ENCODE measurements around the gene IRF3.

Gene IRF3

GRCh38 chr19:49683814-49684250, 18.2 kb upstream of the IRF3 start:
- H3K4me3 ChIP-seq (replicated peaks in 1 of 2; ENCODE audit: low read depth in 2 of 2, low read length in 2 of 2), result no peak overlapping the region
- DNase-seq (ENCODE audit: low read depth in 2 of 2), result no peak
- TF ChIP-seq CTCF (IDR thresholded peaks at IDR 0.05; ENCODE audit: low read depth, low read length), result no peak

GRCh38 chr19:49682274-49682673, 16.6 kb upstream of the IRF3 start:
- no peak for TF ChIP-seq CTCF (IDR thresholded peaks at IDR 0.05; ENCODE audit: low read depth, low read length)
- H3K4me3 ChIP-seq (replicated peaks in 1 of 2; ENCODE audit: low read depth in 2 of 2, low read length in 2 of 2), result no peak overlapping the region
- DNase-seq (ENCODE audit: low read depth in 2 of 2), result peak in 1 of 2 donors; percentile 28

- H3K4me3 ChIP-seq (replicated peaks in 1 of 2; ENCODE audit: low read depth in 2 of 2, low read length in 2 of 2), result no peak overlapping the region
- TF ChIP-seq CTCF (IDR thresholded peaks at IDR 0.05; ENCODE audit: low read depth, low read length), result no peak
- DNase-seq (ENCODE audit: low read depth in 2 of 2), result no peak
Observed at GRCh38 chr19:49681830-49682229, 16.2 kb upstream of the IRF3 start.

GRCh38 chr19:49680421-49681351, 15.0 kb upstream of the IRF3 start:
- peak; percentile 89 to 91 for DNase-seq (ENCODE audit: low read depth in 2 of 2)
- TF ChIP-seq CTCF (IDR thresholded peaks at IDR 0.05; ENCODE audit: low read depth, low read length), result peak; percentile 100
- no peak overlapping the region for H3K4me3 ChIP-seq (replicated peaks in 1 of 2; ENCODE audit: low read depth in 2 of 2, low read length in 2 of 2)

GRCh38 chr19:49679771-49680413, 14.2 kb upstream of the IRF3 start:
- no peak for TF ChIP-seq CTCF (IDR thresholded peaks at IDR 0.05; ENCODE audit: low read depth, low read length)
- H3K4me3 ChIP-seq (replicated peaks in 1 of 2; ENCODE audit: low read depth in 2 of 2, low read length in 2 of 2), result no peak overlapping the region
- no peak for DNase-seq (ENCODE audit: low read depth in 2 of 2)

- TF ChIP-seq CTCF (IDR thresholded peaks at IDR 0.05; ENCODE audit: low read depth, low read length), result no peak
- DNase-seq (ENCODE audit: low read depth in 2 of 2), result no peak
- no peak overlapping the region for H3K4me3 ChIP-seq (replicated peaks in 1 of 2; ENCODE audit: low read depth in 2 of 2, low read length in 2 of 2)
Observed at GRCh38 chr19:49678985-49679770, 13.5 kb upstream of the IRF3 start.
